Panc1 (cell line): ENCODE results near the gene TOGARAM1.

Experiments
- POLR2AphosphoS5 ChIP-seq: IDR thresholded peaks from 2 replicates; pipeline ENCODE4 v1.6.1; 2012; ENCODE audit warnings: mild to moderate bottlenecking, low read depth, low read length, moderate library complexity
- TF ChIP-seq, protein P1 (sequence below): fragments of 450-650 bp; IDR thresholded peaks from 2 replicates; pipeline ENCODE4 v1.5.1; 2017; ENCODE audit warnings: mild to moderate bottlenecking
- TF ChIP-seq, protein P2 (sequence below), 2 experiments: IDR thresholded peaks; 2 replicates each; pipeline ENCODE4 v1.6.1; 2011 to 2012; ENCODE audit warnings: low read depth in 2 of 2, control low read depth in 1 of 2, low read length in 1 of 2, mild to moderate bottlenecking in 1 of 2, moderate library complexity in 1 of 2; ENCODE audit not compliant: insufficient read depth in 1 of 2

DNA sequence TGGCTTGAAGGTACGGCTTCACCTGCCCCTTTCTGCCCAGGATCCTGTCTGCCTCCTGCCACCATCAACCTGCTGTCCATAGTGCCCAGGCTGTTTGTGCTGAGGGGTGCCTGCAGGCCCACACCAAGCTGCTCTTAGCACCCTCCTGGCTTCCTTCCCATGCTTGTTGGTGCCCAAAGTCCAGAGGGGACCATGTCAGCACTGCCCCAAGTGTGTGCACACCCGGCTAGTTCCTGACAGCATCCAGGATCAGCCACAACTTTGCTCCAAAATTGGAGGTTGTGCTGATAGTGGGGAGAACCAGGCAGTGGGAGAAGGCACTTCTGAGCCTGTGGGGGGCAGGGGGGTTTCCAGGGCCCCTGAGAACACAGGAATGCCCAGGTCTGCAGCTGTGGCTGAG, 77.4 kb downstream of the TOGARAM1 start:
- TF ChIP-seq, protein P1, sequence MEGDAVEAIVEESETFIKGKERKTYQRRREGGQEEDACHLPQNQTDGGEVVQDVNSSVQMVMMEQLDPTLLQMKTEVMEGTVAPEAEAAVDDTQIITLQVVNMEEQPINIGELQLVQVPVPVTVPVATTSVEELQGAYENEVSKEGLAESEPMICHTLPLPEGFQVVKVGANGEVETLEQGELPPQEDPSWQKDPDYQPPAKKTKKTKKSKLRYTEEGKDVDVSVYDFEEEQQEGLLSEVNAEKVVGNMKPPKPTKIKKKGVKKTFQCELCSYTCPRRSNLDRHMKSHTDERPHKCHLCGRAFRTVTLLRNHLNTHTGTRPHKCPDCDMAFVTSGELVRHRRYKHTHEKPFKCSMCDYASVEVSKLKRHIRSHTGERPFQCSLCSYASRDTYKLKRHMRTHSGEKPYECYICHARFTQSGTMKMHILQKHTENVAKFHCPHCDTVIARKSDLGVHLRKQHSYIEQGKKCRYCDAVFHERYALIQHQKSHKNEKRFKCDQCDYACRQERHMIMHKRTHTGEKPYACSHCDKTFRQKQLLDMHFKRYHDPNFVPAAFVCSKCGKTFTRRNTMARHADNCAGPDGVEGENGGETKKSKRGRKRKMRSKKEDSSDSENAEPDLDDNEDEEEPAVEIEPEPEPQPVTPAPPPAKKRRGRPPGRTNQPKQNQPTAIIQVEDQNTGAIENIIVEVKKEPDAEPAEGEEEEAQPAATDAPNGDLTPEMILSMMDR: no peak
- TF ChIP-seq, protein P2, sequence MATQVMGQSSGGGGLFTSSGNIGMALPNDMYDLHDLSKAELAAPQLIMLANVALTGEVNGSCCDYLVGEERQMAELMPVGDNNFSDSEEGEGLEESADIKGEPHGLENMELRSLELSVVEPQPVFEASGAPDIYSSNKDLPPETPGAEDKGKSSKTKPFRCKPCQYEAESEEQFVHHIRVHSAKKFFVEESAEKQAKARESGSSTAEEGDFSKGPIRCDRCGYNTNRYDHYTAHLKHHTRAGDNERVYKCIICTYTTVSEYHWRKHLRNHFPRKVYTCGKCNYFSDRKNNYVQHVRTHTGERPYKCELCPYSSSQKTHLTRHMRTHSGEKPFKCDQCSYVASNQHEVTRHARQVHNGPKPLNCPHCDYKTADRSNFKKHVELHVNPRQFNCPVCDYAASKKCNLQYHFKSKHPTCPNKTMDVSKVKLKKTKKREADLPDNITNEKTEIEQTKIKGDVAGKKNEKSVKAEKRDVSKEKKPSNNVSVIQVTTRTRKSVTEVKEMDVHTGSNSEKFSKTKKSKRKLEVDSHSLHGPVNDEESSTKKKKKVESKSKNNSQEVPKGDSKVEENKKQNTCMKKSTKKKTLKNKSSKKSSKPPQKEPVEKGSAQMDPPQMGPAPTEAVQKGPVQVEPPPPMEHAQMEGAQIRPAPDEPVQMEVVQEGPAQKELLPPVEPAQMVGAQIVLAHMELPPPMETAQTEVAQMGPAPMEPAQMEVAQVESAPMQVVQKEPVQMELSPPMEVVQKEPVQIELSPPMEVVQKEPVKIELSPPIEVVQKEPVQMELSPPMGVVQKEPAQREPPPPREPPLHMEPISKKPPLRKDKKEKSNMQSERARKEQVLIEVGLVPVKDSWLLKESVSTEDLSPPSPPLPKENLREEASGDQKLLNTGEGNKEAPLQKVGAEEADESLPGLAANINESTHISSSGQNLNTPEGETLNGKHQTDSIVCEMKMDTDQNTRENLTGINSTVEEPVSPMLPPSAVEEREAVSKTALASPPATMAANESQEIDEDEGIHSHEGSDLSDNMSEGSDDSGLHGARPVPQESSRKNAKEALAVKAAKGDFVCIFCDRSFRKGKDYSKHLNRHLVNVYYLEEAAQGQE (IDR thresholded peaks at IDR 0.05; ENCODE audit: insufficient read depth in 1 of 2, low read depth in 2 of 2, low read length in 1 of 2): no peak
- no peak for TF ChIP-seq POLR2AphosphoS5
